Endometrium (tissue), 2 donors: ENCODE measurements around the gene SLC51B.
"Not testable (repeated sequence)": the region's sequence is repeated elsewhere in the genome, so short reads cannot be mapped to it uniquely, and the experiment has no call there.

ENCODE experiments used
- FAIRE-seq: peaks from 2 replicates; lab custom pipeline; 2012; peaks lifted over from hg19 to GRCh38; lab: Jason Lieb, UNC
- donor health status: control.
- donor health status: control.

Gene SLC51B

GRCh38 chr15:65042776-65043327, 2.3 kb upstream of the SLC51B start:
- FAIRE-seq, result no peak

GRCh38 chr15:65044218-65044617, 969 bp upstream of the SLC51B start:
- FAIRE-seq, result not testable (repeated sequence)

GRCh38 chr15:65048241-65048640, 3.1 kb downstream of the SLC51B start:
- no peak for FAIRE-seq

DNA sequence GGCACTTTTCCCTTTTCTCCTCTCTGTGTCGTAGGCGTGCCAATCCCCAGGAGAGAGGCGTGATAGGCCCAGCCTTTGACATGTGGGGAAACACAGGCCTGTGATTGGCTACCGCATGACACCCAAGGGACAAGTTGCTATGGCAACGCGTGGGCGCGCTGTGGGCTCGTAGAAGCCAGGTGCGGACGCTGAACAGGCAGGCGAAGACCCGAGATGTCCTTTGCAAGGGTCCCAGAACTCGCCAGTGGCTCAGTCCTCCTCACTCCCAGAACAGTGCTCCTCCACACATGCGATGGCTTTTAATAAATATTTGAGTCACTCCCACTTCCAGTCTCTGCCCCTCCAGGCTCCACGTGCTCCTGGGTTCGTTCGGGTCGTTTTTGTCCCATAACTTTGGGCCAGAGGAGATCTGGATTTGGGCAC, 4.2 kb downstream of the SLC51B start:
- no peak for FAIRE-seq

DNA sequence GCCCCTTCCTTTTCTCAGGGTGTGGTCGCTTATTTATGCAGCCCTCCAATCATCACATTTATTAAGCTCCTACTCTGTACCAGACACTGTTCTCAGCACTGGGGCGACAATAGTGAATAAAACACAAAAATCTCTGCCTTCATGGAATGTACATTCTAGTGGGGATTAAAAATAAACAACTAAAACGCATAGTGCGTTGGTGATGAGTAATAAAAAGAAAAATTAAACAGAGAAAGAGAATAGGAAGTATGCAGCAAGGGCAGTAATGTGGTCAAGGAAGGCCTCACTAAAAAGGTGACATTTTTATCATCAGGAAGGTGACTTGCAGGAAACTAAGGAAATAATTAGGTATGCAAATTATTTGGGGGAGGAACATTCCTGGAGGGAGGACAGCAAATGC, 5.1 kb downstream of the SLC51B start:
- no peak for FAIRE-seq

GRCh38 chr15:65051266-65051665, 6.1 kb downstream of the SLC51B start:
- no peak for FAIRE-seq

DNA sequence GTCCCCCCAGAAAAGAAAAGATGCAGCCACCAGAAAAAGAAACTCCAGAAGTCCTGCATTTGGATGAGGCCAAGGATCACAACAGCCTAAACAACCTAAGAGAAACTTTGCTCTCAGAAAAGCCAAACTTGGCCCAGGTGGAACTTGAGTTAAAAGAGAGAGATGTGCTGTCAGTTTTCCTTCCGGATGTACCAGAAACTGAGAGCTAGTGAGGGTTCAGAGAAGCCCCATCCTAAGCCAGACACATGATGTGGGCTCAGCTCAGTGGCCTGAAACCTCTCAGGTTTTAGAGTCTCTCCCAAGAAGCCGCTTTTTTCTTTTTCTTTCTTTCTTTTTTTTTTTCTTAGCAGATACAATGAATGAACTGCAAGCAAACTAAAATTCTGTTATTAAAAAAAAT, 7.8 kb downstream of the SLC51B start:
- no peak for FAIRE-seq

- no peak for FAIRE-seq
Measured at GRCh38 chr15:65054333-65055200, 9.4 kb downstream of the SLC51B start.

DNA sequence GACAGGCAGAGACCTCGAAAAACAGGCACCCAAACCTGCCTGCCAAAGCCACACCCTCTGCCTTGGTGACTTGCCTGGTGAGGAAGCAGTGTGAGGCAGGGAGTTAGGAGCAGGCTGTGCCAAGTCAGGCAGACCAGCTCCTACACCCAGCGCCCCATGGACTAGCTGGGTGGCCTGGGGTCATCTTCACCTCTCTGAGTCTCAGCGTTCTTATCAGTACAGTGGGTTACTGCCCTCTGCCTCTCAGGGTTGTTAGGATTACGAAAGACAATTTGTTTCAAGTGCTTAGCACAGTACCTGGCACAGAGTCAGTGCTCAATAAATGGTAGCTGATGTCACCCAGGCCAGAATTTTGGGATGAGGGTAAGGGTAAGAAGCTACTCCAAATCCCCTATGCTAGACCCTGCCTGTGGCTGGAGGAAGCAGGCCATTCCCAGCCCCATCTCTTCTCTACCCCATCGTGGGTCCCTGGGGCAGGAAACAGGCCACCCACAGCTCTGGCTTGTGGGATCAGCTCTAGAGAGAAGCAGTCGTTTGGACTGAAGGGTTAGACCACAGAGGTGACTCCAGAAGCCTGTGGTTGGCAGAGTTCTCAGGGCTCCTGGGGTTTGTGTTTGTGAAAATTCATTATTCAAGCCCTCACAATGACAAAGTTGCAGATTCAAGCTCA, 10.1 kb downstream of the SLC51B start:
- no peak for FAIRE-seq

GRCh38 chr15:65056106-65056505, 10.9 kb downstream of the SLC51B start:
- FAIRE-seq, result no peak

DNA sequence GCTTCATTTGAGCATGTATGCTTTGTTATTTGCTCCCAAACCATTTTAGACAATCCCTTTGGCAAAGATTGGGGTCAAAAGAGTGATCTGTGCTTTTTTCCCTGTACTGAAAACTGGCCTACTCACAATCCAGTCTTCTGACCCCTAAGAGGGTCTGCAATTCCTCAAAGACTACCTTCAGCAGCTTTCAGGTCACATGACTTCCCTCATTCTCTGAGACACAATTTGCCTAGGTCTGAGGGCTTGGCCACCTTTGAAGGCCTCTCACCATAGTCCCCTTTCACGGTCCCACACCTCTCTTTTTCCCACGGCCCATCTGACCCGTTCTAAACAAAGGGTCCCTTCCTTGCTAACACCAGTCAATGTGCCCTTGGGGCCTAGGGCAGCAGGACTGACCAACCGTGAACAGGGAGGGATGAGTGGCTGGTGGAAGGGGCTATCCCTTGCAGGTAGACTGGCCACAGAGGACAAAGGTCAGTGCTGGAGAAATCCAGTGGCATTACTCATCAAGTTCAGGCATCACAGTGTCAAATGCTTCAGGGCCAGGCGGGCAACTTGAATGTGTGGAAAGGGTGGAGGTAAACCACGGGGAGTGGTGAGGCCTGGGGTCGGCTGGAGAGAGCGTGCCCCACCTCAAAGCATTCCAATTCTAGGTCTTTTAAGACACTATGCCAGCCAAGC, 11.8 kb downstream of the SLC51B start:
- FAIRE-seq, result no peak

DNA sequence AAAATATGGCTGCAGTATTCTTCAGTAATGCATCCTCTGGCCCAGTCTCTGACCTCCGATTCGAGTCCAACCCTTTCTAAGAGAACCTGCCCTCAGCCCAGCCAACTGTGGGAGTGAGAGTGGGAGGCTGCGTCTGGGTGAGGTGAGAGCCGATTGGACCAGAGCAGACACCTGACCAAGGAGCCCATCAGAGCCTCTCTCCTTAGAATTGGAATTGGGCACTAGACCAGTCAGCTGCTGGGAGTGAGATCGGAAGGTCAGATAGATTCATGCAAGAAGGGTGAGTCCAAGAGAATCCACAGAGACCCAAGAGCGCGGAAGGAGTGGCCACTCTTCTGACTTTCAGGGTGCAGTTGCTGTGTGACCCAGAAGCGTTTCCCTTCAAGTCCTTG, 12.4 kb downstream of the SLC51B start:
- FAIRE-seq, result no peak

DNA sequence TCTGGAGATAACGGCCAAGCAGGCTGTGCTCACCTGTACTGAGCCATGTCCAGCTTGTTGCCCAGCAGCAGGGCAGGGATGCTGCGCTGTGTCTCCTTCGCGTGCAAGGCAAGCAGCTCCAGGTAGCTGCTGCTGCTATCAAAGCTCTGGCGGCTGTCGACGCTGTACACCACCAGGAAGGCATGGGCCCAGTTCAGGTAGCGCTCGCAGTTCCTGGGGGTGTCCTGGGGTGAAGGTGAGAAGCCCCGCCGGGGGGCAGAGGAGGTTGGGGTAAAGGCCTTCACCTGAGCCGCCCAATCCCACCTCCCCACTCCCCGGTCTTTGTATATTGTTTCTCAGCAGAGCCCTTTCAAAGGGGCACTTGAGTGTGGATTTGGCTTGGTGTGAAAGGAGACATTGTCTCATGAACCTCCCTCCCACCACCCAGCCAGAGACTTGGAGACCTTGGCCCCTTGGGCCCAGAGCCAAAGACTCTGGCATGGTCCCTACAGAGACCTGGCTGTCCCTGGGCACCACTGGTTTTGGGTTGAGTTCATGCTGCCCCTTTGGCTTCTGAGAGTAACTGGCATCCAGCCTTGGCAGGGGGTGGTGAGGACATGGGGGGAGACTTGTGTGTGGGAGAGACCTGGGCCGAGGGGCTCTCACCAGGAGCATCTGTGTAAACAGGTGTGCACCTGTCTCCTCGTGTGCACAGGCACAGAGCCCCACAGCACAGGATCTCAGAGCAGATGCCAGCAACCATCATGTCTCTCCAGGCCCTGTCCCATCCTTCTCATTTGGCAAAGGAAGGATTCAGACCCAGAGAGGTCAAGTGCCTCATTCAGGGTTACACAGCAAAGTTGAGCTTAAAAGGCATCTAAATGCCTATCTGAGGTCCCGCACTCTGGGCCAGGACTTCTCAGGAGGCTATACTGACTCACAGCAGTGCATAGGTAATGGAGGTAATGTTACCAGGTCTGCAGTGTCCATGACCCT, 13.5 kb downstream of the SLC51B start:
- FAIRE-seq, result no peak

GRCh38 chr15:65059369-65059750, 14.2 kb downstream of the SLC51B start:
- FAIRE-seq, result no peak

DNA sequence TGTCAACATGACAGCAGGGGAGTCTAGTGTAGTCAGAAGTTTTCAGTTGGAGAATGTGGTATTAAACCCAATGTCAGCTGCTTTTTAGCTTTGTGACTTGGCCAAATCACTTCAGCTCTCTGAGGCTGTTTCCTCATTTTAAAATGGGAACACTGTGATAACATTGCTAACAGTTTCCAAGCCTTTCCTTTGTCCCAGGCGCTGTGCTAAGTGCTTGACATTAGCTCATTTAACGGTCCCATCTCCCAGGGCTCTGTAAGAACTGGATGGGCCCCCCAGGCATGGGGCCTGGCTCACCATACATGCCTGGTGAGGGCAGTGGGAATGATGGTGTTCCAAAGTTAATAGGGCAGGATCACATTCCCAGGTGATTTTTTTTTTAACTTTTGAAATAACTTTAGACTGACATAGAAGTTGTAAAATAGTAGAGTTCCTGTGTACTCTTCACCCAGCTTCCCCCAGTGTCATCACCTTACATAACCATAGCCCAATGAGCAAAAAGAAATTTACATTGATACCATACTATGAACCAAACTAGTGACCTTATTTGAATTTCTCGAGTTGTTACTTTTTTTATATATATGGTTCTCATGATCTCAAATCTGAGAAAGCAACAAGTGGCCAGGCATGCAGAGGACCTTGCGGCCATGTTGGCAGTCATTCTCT, 14.9 kb downstream of the SLC51B start:
- FAIRE-seq, result no peak

GRCh38 chr15:65060641-65061397, 15.6 kb downstream of the SLC51B start:
- FAIRE-seq, result no peak

GRCh38 chr15:65062061-65062460, 16.9 kb downstream of the SLC51B start:
- FAIRE-seq, result no peak

- no peak for FAIRE-seq
Measured at GRCh38 chr15:65062726-65063125, 17.5 kb downstream of the SLC51B start.

- FAIRE-seq, result no peak
Measured at GRCh38 chr15:65066001-65066634, 20.9 kb downstream of the SLC51B start.
